Gastrocnemius medialis (tissue), 4 donors: ENCODE data around the gene ZNF516. TPM values are rescaled to one million over a fixed set of nuclear protein-coding genes. Genes with fewer than 3 reads are reported as not detected.
A peak's percentile ranks its signal among the peaks of the same experiment; 100 is the strongest.

ENCODE experiments used
- ATAC-seq, 2 donors: fragments of 150-250 bp; one replicate each; pipeline ENCODE4 v1.9.1; 2016
- DNase-seq, 2 donors: peaks; one replicate each; pipeline ENCODE4 v3.0.0-alpha.2; 2019
- H3K27ac ChIP-seq, 4 donors: fragments of 200-600 bp; sonication (generic); 1 replicate in 1 of 4; 2 replicates in 3 of 4; pipeline ENCODE4 v1.5.1; 2016 to 2018; ENCODE audit warnings: mild to moderate bottlenecking in 2 of 4, moderate library complexity in 1 of 4
- H3K27me3 ChIP-seq, 3 donors: fragments of 200-600 bp; sonication (generic) in 2 of 3; 1 replicate in 1 of 3; 2 replicates in 2 of 3; pipeline versions ENCODE4 v1.5.1 to v1.6.0; 2016 to 2019; ENCODE audit warnings: mild to moderate bottlenecking in 1 of 3, moderate library complexity in 1 of 3
- H3K36me3 ChIP-seq, 2 donors: fragments of 200-600 bp; sonication (generic) in 1 of 2; one replicate each; pipeline ENCODE4 v1.5.1; 2017 to 2018
- H3K4me1 ChIP-seq, 2 donors: fragments of 200-600 bp; sonication (generic) in 1 of 2; one replicate each; pipeline ENCODE4 v1.5.1; 2016 to 2017; ENCODE audit warnings: mild to moderate bottlenecking in 2 of 2
- H3K4me3 ChIP-seq, 4 donors: fragments of 200-600 bp; sonication (generic) in 3 of 4; 1 replicate in 1 of 4; 2 replicates in 3 of 4; pipeline ENCODE4 v1.5.1; 2016 to 2019; ENCODE audit warnings: mild to moderate bottlenecking in 2 of 4
- H3K9me3 ChIP-seq, 3 donors: fragments of 200-600 bp; sonication (generic) in 2 of 3; 1 replicate in 1 of 3; 2 replicates in 2 of 3; pipeline ENCODE4 v1.5.1; 2016 to 2019
- CTCF ChIP-seq, 5 experiments: fragments of 450-650 bp in 3 of 5; fragments of 200-600 bp in 2 of 5; sonication (generic) in 2 of 5; IDR thresholded peaks in 4 of 5; conservative IDR thresholded peaks in 1 of 5; 1 replicate in 4 of 5; 2 replicates in 1 of 5; pipeline ENCODE4 v1.5.1; 2016 to 2019; ENCODE audit warnings: antibody characterized with exemption in 5 of 5, mild to moderate bottlenecking in 3 of 5, moderate library complexity in 3 of 5
- POLR2A ChIP-seq, 2 donors: fragments of 450-650 bp; IDR thresholded peaks; one replicate each; pipeline ENCODE4 v1.6.1; 2017; ENCODE audit warnings: antibody characterized with exemption in 2 of 2, mild to moderate bottlenecking in 2 of 2, moderate library complexity in 2 of 2
- in situ Hi-C, 4 donors: fragments of 200-750 bp; cut with MboI; loops; one replicate each; pipeline versions ENCODE4 v1.15.0 to v1.8.0; 2017; ENCODE audit warnings: low sequenced_read_pairs in 4 of 4
- intact Hi-C: fragments of 100-400 bp; cut with DNase I; formaldehyde crosslinking; loops from one replicate; pipeline ENCODE4 v1.15.1; 2023; ENCODE audit warnings: low total_unique reads
- total RNA-seq, 4 donors: library from RNA; depleted of rRNA; stranded (reverse); fragments of >200 nt; gene quantifications; one replicate each; pipeline versions ENCODE4 v1.1.0 to v1.2.3, GENCODE V29; 2016

ZNF516 gene
- total RNA-seq, 4 donors from 2014 or later: 8.4 to 19.3 (median 12.4) TPM

- Histone ChIP-seq H3K4me1 (peaks cover 10 to 35% of the 10 kb centered on the region in 2 donors), H3K36me3 (peaks cover 0 to 25% of the 10 kb centered on the region in 2 donors), H3K27me3 (no peaks in the 10 kb centered on the region), H3K9me3 (no peaks in the 10 kb centered on the region), H3K27ac (no peak overlapping the region), H3K4me3 (no peak overlapping the region)
- ATAC-seq: no peak
- in situ Hi-C loops: no loop called here
- DNase-seq: peak in 1 of 2 donors; percentile 6
- intact Hi-C loops: no loop called here
- TF ChIP-seq CTCF (IDR thresholded peaks at IDR 0.05 in 4 of 5, conservative IDR thresholded peaks at IDR 0.05 in 1 of 5) (no peak), POLR2A (IDR thresholded peaks at IDR 0.05) (no peak)
Observed at GRCh38 chr18:76441002-76441667, 53.9 kb downstream of the ZNF516 start.

GRCh38 chr18:76437910-76438309 is 57.1 kb downstream of the ZNF516 start:
- intact Hi-C loops: no loop called here
- TF ChIP-seq POLR2A (IDR thresholded peaks at IDR 0.05) (no peak), CTCF (IDR thresholded peaks at IDR 0.05 in 4 of 5, conservative IDR thresholded peaks at IDR 0.05 in 1 of 5) (no peak)
- H3K27me3 ChIP-seq: no peaks in the 10 kb centered on the region
- H3K36me3 ChIP-seq: peaks cover 0 to 25% of the 10 kb centered on the region in 2 donors
- H3K27ac ChIP-seq: no peak overlapping the region
- H3K4me1 ChIP-seq: peaks cover 0 to 15% of the 10 kb centered on the region in 2 donors
- H3K9me3 ChIP-seq: no peaks in the 10 kb centered on the region
- no peak for ATAC-seq
- DNase-seq: no peak
- in situ Hi-C loops: no loop called here
- H3K4me3 ChIP-seq: no peak overlapping the region

GRCh38 chr18:76437011-76437410 is 58.0 kb downstream of the ZNF516 start:
- TF ChIP-seq POLR2A (IDR thresholded peaks at IDR 0.05): no peak
- TF ChIP-seq CTCF (IDR thresholded peaks at IDR 0.05 in 4 of 5, conservative IDR thresholded peaks at IDR 0.05 in 1 of 5): no peak
- no peak for ATAC-seq
- in situ Hi-C loops: no loop called here
- intact Hi-C loops: no loop called here
- no peaks in the 10 kb centered on the region for H3K27me3 ChIP-seq
- H3K9me3 ChIP-seq: no peaks in the 10 kb centered on the region
- peaks cover 0 to 21% of the 10 kb centered on the region in 2 donors for H3K36me3 ChIP-seq
- H3K27ac ChIP-seq: no peak overlapping the region
- H3K4me3 ChIP-seq: no peak overlapping the region
- DNase-seq: no peak
- H3K4me1 ChIP-seq: peaks cover 0 to 15% of the 10 kb centered on the region in 2 donors

GRCh38 chr18:76436342-76436741 is 58.7 kb downstream of the ZNF516 start:
- Histone ChIP-seq H3K4me1 (peaks cover under 1 to 16% of the 10 kb centered on the region in 2 donors), H3K36me3 (peaks cover 0 to 17% of the 10 kb centered on the region in 2 donors)
- intact Hi-C loops: no loop called here

More at GRCh38 chr18:76436342-76436741, 58.7 kb downstream of the ZNF516 start:
- no peak for DNase-seq
- in situ Hi-C loops: no loop called here
- TF ChIP-seq POLR2A (IDR thresholded peaks at IDR 0.05): no peak
- no peak for TF ChIP-seq CTCF (IDR thresholded peaks at IDR 0.05 in 4 of 5, conservative IDR thresholded peaks at IDR 0.05 in 1 of 5)
- Histone ChIP-seq H3K4me3 (no peak overlapping the region), H3K27ac (no peak overlapping the region), H3K27me3 (no peaks in the 10 kb centered on the region), H3K9me3 (no peaks in the 10 kb centered on the region)
- ATAC-seq: no peak
